Fibroblast of pulmonary artery (primary cell): Measurements from ENCODE around the gene DUS3L.

Source experiments
- DNase-seq: peaks from one replicate; pipeline ENCODE4 v3.0.0-alpha.2; 2010; ENCODE audit warnings: low read depth
- H3K4me3 ChIP-seq: replicated peaks from 2 replicates; pipeline ENCODE4 v1.5.1; 2011; ENCODE audit warnings: low read depth, mild to moderate bottlenecking, control low read depth, low read length, moderate library complexity
- CTCF ChIP-seq: IDR thresholded peaks from 2 replicates; pipeline ENCODE4 v1.5.1; 2011; ENCODE audit warnings: mild to moderate bottlenecking, control low read depth, low read length, inconsistent platforms; ENCODE audit errors: missing control alignments

DUS3L gene

GRCh38 chr19:5803441-5803751 is 12.4 kb upstream of the DUS3L start:
- no peak for TF ChIP-seq CTCF
- H3K4me3 ChIP-seq: peak overlapping the region; percentile 36

GRCh38 chr19:5801796-5802619 is 11.0 kb upstream of the DUS3L start:
- no peak overlapping the region for H3K4me3 ChIP-seq
- peak; percentile 20 for DNase-seq
- no peak for TF ChIP-seq CTCF

More at GRCh38 chr19:5803441-5803751, 12.4 kb upstream of the DUS3L start:
- no peak for DNase-seq

GRCh38 chr19:5800361-5801270 is 9.7 kb upstream of the DUS3L start:
- DNase-seq: no peak
- H3K4me3 ChIP-seq: no peak overlapping the region
- no peak for TF ChIP-seq CTCF

GRCh38 chr19:5799247-5800241 is 8.6 kb upstream of the DUS3L start:
- no peak for DNase-seq
- H3K4me3 ChIP-seq: no peak overlapping the region
- TF ChIP-seq CTCF: no peak

GRCh38 chr19:5798244-5798643 is 7.3 kb upstream of the DUS3L start:
- no peak overlapping the region for H3K4me3 ChIP-seq
- TF ChIP-seq CTCF: no peak
- DNase-seq: no peak

- no peak overlapping the region for H3K4me3 ChIP-seq
- no peak for DNase-seq
- TF ChIP-seq CTCF: no peak
Observed at GRCh38 chr19:5795382-5795919, 4.5 kb upstream of the DUS3L start.
